ENCODE measurements around the gene MOK.

Gene MOK

GRCh38 chr14:102197317-102197853, 107.6 kb downstream of the MOK start:
- DNase-seq = no peak

- no peak for DNase-seq
Measured at GRCh38 chr14:102196902-102197230, 108.1 kb downstream of the MOK start.

DNA sequence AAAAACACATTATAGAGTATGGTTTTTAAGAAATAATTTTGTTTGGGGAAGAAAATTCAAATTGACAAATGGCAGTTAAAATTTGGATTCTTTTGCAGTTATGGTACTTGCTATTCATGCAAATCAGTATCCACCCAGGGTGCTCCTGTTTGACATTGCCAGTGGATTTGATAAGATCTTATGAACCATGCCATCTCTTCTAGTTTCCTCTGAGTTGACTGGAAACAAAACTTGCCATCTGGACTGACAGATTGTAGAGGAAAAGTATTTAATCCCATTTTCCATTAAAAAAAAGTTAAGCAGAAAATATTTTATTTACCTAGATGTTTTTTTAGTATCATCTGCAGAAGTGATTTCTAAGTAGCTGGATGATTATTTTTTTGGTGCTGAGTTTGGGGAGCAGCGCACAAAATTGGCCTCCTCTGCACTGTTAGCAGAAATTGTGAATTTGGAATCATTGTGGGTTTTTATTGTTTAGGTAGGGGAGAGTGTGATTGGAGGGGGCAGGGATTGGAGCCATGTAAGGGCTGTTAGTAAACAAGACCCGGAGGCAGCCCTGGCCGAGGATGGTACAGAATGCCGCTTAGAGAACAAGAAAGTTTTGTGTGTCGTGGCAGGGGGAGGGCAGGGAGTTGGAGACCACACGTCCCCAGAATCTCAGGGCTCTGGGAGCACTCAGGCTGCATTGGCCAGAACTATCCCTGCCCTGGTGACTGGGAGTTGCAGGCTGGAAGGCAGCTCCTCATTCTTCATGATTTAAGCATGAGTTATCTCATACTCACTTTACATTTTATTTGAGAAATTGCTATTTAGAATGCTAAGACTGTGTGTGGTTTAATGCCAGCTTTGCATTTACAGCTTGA, 108.7 kb downstream of the MOK start:
- no peak for DNase-seq

DNA sequence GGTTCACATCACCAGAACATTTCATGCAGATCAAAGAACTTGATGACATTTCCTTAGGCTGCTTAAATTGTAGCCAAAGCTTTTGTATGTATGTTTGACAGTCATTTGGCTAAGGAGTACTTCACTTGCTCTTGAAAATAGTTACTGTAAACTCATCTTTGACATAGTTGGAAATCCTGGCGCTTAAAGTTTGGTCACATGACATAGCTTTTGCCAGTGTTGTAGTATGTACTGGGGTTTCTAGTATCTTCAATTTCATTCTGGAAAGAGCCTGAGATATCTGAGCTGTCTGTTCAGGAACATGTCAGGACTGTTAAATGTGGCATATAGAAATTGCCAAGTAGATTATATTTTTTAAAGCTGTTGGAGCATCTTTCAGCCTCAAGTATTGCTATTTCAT, 109.5 kb downstream of the MOK start:
- no peak for DNase-seq

DNA sequence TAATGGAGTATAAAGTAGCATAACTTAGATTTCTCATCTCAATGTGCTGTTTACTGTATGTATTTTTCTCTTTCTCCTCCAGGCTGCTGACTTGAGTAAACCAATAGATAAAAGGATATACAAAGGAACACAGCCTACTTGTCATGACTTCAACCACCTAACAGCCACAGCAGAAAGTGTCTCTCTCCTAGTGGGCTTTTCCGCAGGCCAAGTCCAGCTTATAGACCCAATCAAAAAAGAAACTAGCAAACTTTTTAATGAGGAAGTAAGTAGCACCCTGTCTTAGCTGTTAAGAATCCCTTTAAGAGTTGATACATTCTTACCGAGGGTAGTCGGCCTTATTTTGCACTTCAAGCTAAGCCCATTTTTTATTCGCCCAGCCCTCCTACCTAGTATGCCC, 110.1 kb downstream of the MOK start:
- no peak for DNase-seq

- DNase-seq = no peak
Measured at GRCh38 chr14:102192840-102193502, 112.0 kb downstream of the MOK start.

- no peak for DNase-seq
Measured at GRCh38 chr14:102189874-102190273, 115.1 kb downstream of the MOK start.

GRCh38 chr14:102188187-102188586, 116.8 kb downstream of the MOK start:
- DNase-seq = no peak

DNA sequence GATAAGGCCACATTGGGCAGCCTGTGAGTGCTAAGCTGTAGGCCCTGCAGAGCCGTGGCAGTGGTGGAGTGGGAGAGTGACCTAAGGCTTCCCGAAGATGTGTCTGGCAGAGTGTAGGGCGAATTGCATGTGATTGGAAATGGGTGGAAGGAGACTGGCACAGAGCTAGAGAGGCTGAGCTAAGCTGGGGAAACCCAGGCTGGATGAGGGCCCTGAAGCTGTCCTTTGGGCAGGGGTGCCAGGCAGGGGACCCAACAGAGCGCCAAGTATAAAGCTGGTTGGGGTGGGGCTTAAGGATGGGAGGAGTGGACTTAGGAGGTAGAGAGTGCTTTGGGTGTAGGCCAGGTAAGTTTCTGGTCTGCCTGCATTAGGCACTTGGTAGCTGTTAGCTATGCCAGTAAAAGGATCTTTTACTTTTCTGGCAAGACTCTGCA, 117.4 kb downstream of the MOK start:
- no peak for DNase-seq

DNA sequence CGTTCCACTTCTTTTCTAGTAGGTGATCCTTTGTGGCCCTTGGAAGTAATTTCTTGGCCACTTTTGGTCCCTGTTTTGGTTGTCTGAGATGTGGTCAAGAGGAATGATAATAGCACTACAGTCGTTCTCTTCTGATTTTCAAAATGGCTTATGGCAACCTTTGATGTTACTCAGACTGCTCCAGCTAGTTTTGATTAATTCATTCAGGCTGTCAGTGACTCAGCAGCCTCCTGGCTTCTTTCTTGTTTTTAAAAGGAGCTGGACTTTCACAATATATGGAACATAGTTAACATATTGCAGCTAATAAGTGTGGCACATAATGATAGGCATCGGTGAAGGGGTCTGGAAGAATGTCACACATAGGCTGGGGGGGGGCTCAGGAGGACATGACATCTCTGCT, 117.9 kb downstream of the MOK start:
- no peak for DNase-seq

GRCh38 chr14:102185360-102185759, 119.6 kb downstream of the MOK start:
- no peak for DNase-seq

- DNase-seq = no peak
Measured at GRCh38 chr14:102184316-102185035, 120.5 kb downstream of the MOK start.

GRCh38 chr14:102183886-102184285, 121.1 kb downstream of the MOK start:
- no peak for DNase-seq

- DNase-seq = no peak
Measured at GRCh38 chr14:102182936-102183619, 121.9 kb downstream of the MOK start.

DNA sequence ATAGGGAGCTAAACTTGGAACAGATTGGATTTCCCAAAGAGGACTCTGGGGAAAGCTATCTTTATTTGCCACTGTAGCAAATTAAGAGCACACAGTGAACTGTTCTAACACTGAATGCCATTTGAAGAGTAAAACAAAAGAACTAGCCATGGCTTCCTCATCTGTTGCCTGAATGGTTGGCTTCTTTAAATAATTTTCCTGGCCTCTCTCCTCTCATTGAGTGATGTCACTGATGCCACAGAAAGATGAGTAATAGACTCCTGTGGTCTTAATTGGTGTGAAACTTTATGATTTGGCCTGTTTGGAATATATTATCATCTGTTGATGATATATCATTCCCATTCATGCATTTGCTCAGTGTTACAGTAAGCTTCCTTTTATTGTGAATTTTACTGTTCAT, 122.8 kb downstream of the MOK start:
- DNase-seq = no peak

GRCh38 chr14:102181187-102181586, 123.8 kb downstream of the MOK start:
- DNase-seq = no peak

DNA sequence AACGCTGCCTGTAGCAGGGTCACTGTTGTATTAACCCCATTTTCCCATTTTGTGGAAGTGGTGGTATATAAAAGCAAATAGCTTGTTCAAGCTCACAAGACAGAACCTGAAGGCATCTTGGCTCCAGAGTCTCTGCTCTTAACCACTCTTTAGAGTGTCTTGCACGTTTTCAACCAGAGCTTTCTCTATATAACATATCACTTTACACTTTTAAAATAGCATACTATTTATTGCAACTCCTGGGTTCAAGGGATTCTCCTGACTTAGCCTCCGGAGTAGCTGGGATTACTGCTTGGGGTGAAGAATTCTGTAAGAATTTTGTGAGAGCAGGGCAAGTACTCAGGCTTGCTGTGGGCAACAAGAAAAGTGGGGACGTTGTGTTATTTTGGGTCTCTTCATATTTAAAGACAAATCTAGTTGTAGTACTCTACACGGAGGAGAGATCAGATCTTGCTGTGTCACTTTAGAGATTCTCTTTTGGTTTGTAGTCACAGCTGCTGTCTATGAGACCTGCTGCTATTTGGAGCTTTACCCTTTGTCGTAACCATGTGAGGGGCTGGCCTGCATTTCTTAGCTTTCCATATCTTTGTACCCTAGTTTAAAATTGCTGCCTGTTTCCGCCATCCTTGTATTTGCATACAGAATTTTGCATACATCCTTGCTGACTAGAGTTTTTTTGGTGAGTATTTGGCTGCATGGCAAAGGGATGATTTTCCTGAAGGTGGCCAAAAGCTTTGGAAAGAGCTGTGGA, 124.5 kb downstream of the MOK start:
- no peak for DNase-seq
